Kidney capillary endothelial cell (primary cell): ENCODE results near the gene BTBD16.
A peak's percentile ranks its signal among the peaks of the same experiment; 100 is the strongest.

Experiments
- DNase-seq: peaks from one replicate; pipeline ENCODE4 v3.0.0-alpha.2; 2018; ENCODE audit warnings: low spot score

The BTBD16 gene

DNA sequence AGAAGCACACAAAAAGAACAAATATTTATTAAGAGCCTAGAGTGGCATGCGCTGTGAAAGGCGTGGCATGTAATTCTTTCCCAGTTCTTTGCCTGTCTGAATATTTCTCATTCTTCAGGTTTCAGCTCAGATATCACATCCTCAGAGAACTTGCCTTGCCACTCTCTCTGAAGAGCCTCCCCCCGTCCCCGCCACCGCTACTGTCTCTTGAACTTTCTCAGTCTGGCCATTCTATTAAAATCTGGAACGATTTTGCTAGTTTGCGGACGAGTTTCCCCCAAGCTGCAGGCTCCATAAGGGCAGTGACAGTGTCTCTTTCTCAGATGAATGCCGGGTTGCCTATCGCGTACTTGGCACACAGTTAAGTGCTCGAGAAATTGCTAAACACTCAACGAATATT, 102.6 kb downstream of the BTBD16 start:
- peak; percentile 7 for DNase-seq

DNA sequence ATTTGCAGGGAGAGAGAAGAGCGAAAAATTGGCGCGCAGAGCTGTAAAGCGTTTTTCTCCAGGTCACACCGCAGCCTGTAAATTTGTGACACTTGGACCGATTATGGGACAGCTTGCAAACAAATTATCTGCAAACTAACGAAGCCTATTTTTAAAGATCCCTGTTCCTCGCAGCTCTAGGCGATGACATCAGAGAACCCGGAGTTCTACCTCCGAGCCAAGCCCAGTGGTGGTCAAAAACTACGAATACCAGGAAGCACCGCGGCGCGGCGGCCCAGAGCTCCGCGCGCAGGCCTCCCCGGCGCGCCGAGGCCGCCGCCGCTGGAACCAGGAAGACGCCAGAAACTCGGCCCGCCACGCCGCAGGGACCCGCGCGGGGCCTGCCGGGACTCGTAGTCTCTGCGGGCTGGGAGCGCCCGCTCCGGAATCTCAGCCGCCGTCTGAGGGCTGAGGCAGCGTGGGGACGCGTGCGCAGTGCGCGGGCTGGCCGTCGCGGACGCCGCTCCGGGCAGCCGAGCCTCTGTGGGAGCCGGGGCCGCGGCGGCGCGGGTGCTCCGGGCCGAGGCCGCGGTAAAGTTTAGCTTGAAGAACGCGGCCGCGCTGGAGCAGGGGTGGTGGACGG, 103.3 kb downstream of the BTBD16 start, which contains the start of gene PLEKHA1:
Gene PLEKHA1 (plus strand): TSS at position 472 of the 622 bp plus-strand sequence. CDS start 18,493 bp downstream, outside the sequence.
- peak; percentile 95 for DNase-seq

DNA sequence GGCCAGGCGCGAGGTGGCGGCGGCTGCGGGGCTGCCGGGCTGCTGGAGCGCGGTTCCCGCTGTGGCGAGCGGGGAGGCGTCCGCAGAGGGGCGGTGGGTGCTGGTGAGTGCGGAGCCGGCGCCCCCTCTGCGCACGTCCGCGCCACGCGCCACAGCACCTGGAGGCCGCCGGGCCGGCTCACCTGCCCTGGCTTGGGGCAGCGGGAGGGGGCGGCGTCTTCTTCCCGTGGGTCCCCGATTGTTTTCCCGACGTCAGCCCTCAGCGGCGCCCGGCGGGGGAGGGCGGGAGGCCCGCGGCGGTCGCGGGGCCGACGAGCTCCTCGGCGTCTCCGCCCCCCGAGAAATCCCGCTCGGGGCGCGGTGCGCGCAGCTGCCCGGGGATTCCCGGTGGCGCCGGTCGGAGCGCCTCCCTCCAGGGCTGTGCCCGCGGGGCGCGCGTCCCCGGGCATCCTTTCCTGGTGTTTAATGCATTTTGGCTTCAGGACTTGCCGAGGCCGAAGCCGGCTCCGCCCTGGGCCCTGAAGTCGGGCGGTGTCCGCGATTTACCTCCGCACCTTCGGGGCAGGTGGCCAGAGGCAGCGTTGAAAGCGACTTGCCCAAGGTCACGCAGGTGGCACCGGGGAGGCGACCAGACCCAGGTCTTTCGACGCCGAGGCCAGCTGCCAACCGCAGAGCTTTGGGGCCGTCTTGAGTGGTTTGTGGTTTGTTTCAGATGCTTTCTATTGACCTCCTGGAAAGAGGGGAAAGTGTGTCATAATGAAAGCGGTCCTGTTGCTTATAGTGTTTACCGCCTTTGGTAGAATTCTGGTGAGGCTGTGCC, 104.0 kb downstream of the BTBD16 start:
- DNase-seq: peak; percentile 46

DNA sequence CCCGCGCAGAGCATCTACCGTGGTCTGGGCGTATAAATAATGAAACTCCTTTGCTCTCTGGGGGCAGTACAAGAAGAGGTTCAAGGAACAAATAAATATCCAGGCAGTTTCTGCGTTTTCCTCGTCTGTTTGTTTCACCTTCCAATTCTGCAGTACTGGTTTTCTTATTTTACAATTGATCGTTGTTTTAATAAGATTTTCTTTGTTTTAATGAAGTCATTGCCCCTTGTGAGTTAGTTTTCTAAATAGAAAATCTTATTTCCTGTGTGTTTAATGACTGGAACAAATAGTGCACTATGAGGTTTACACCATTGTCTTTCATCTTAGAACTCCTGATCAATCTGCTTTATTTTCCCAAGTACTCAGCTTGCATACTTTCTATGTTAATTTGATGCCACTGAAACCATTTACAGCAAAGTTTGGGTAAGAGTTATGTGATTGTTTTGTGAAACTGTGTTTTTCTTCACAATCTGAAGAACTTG, 104.6 kb downstream of the BTBD16 start:
- no peak for DNase-seq

DNA sequence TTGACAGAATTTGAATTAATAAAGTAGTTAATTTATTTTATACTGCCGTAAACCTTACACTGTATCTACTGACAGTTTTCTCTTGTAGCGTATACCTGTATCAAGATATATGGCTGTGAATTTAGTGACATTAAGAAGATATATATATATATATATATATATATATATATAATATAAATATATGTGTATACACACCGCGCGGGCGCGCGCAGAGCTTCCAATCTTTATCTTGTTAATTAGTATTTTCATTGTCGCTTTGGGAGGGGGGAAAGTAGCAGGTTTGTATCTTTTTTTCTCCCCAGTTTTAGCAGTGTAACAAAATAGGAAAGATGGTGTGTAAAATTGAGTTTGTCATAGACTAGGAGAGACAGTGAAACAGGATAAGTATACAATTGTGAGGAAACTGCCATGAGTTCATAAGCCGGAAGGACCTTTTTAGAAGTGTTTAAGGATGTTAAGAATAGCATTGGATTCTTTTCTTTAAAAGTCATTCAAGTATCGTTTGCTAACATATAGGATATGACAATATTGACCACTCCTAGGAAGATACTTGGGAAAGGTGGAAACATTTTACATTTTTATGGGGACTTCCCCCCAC, 105.4 kb downstream of the BTBD16 start:
- DNase-seq: peak; percentile 87

DNA sequence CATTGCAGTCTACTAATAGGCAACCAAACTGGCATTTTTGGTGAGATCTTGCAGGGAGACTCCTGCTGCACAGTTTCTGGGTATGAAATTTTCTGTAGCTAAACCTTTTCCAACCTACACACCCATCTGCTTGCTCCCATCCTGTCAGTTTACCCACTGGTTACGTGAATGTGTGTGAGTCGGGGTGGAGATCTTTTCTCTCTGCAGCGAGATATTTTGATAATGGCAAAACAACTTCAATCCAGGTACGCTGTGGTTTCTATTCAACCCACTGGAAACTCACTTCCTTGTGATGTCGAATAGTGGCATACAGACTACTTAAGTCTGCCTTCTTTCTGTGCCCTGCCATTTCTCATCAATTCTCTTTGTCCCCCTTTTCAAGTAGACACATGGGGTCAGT, 107.9 kb downstream of the BTBD16 start:
- no peak for DNase-seq

DNA sequence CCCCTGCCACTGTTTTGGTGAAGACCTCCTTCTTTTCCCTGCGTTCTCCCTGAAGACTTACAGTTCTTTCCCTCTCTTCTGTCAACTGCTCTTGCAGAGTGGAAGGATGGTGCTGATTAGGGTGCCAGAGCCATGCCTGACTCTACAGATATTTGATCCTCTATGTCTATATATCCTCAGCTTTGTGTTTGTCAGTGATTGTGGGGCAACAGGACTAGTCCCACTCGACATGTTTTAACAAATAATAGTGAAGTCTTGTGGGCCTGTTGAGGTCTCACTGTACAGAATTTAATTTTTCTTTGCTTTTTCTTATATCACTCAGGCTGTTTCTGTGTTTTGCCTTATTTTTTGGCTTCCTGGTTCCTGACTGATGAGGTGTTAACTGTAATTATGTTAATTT, 108.4 kb downstream of the BTBD16 start:
- DNase-seq: no peak

DNA sequence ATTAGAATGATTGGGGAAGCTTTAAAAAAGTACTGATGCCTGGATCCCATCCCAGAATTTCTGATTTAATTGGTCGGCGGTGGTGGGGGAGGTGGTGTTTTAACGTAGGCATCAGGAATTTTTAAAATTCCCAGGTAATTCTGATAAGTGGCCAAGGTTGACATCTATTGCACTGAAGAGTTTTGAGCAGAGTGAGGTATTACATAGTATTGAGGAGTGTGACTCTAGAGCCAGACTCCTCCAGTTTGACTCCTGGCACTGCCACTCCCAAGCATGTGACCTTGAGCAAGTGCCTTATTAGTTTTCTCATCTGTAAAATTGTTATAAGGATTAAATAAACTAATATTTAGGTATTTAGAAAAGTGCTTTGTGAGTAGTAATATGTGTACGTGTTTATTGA, 109.6 kb downstream of the BTBD16 start:
- DNase-seq: no peak

DNA sequence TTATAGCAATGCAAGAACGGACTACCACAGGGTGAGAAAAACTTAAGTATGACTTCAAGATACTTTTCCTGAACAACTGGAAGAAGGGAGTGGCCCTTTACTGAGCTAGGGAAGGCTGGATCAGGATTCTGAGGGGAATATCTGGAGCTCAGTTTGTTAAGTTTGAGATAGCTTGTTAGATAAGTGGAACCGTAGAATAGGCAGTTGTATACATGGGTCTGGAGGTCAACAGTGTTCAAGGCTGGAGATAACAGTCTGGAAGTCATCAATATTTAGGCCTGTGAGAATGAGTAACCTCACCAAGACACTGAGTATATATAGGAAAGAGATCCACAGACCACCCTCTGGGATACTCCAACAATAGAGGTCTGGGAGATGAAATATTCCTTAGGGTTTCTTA, 110.6 kb downstream of the BTBD16 start:
- no peak for DNase-seq

DNA sequence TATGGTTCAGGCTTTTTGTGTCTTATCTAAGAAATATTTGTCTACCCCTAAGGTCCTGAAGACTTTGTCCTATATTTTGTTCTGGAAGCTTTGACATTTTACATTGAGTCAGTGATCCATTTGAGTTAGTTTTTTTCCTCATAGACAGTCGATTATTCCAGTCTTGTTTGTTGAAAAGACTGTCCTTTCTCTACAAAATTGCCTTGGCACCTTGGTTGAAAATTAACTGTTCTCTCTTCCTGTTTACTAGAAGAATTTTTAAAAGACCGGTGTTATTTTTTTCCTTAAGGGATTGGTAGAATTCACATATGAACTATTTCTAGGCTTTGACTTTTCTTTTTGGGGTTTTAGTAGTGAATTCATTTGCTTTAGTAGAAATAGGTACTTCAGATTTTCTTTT, 115.4 kb downstream of the BTBD16 start:
- DNase-seq: no peak

DNA sequence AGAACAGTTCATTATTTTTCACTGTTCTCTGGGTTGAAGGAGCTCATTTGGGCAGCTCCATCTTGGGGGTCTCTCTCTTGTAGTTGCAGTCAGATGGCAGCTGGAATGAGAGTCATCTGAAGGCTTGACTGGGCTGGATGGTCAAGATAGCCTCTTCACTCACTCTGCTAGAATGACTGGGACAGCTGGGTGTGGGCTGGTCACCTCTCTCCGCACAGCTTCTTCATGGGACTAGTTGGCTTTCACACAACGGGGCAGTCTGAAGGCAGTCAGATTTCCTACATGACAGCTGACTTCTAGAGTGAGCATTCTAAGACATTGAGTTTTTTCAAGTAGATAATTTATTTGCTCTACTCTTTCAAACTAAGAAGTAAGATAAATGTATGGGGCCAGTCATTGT, 116.5 kb downstream of the BTBD16 start:
- no peak for DNase-seq
